ENCODE measurements around the gene VRK1.

Gene VRK1

GRCh38 chr14:96928779-96929380 lies 131.7 kb downstream of the VRK1 start:
- no peak for DNase-seq

- DNase-seq, result no peak
Measured at GRCh38 chr14:96929950-96930349, 132.8 kb downstream of the VRK1 start.

- DNase-seq, result no peak
Measured at GRCh38 chr14:96930526-96930925, 133.3 kb downstream of the VRK1 start.
